ENCODE results near the gene GH2.

- TF ChIP-seq RARB (CRISPR knock-in tag; IDR thresholded peaks at IDR 0.05) (no peak), CSDC2 (CRISPR knock-in tag; IDR thresholded peaks at IDR 0.05) (no peak), ZFP3 (CRISPR knock-in tag; IDR thresholded peaks at IDR 0.05) (no peak), TCF4 (CRISPR knock-in tag; IDR thresholded peaks at IDR 0.05; ENCODE audit: borderline replicate concordance) (no peak), ZFP30 (CRISPR knock-in tag; IDR thresholded peaks at IDR 0.05) (no peak), ARNTL (CRISPR knock-in tag; IDR thresholded peaks at IDR 0.05; ENCODE audit: borderline replicate concordance, low read depth) (no peak), GLIS3 (CRISPR knock-in tag; IDR thresholded peaks at IDR 0.05) (no peak)
- TF ChIP-seq, protein P1, sequence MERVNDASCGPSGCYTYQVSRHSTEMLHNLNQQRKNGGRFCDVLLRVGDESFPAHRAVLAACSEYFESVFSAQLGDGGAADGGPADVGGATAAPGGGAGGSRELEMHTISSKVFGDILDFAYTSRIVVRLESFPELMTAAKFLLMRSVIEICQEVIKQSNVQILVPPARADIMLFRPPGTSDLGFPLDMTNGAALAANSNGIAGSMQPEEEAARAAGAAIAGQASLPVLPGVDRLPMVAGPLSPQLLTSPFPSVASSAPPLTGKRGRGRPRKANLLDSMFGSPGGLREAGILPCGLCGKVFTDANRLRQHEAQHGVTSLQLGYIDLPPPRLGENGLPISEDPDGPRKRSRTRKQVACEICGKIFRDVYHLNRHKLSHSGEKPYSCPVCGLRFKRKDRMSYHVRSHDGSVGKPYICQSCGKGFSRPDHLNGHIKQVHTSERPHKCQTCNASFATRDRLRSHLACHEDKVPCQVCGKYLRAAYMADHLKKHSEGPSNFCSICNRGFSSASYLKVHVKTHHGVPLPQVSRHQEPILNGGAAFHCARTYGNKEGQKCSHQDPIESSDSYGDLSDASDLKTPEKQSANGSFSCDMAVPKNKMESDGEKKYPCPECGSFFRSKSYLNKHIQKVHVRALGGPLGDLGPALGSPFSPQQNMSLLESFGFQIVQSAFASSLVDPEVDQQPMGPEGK (CRISPR knock-in tag; IDR thresholded peaks at IDR 0.05; ENCODE audit: borderline replicate concordance), result no peak
- TF ChIP-seq, protein P2, sequence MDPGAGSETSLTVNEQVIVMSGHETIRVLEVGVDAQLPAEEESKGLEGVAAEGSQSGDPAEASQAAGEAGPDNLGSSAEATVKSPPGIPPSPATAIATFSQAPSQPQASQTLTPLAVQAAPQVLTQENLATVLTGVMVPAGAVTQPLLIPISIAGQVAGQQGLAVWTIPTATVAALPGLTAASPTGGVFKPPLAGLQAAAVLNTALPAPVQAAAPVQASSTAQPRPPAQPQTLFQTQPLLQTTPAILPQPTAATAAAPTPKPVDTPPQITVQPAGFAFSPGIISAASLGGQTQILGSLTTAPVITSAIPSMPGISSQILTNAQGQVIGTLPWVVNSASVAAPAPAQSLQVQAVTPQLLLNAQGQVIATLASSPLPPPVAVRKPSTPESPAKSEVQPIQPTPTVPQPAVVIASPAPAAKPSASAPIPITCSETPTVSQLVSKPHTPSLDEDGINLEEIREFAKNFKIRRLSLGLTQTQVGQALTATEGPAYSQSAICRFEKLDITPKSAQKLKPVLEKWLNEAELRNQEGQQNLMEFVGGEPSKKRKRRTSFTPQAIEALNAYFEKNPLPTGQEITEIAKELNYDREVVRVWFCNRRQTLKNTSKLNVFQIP (CRISPR knock-in tag; IDR thresholded peaks at IDR 0.05; ENCODE audit: borderline replicate concordance, low read depth), result no peak
Observed at GRCh38 chr17:63880706-63881105, 1.0 kb downstream of the GH2 start.
